HEK293T (cell line): ENCODE results near the gene MRPL41.

Source experiments
- ELF4 ChIP-seq: fragments of 450-650 bp; IDR thresholded peaks from 2 replicates; pipeline ENCODE4 v1.6.1; 2017; ENCODE audit warnings: antibody characterized with exemption
- HDGF ChIP-seq: fragments of 450-650 bp; IDR thresholded peaks from 2 replicates; pipeline ENCODE4 v1.6.1; 2017; ENCODE audit warnings: antibody characterized with exemption, borderline replicate concordance
- SP1 ChIP-seq: fragments of 450-650 bp; IDR thresholded peaks from 2 replicates; pipeline ENCODE4 v1.6.1; 2017
- TARDBP ChIP-seq: fragments of 450-650 bp; IDR thresholded peaks from 2 replicates; pipeline ENCODE4 v1.6.1; 2016
- TF ChIP-seq, protein P1 (sequence below): fragments of 450-650 bp; IDR thresholded peaks from 2 replicates; pipeline ENCODE4 v1.6.1; 2016

DNA sequence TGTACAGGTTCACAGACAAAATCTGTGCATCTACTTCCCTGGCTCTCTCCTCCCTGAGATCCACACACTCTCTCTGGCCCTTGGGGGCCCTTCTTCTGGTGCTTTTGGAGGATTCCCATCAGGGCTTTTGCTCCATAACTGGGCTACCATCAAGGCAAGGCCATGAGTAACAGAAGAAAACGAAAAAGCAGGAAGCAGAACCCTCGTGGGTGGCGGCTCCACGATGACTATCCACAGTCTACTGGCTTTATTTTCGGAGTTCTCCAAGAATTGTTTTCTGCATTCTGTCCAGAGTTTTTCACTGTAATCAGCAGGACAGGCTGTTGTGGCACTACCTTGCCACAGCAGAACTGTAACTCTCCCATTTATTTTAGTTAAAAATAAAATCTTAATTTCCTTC, 21.3 kb upstream of the MRPL41 start:
- TF ChIP-seq TARDBP (no peak), HDGF (no peak), SP1 (no peak), ELF4 (no peak)
- TF ChIP-seq, protein P1, sequence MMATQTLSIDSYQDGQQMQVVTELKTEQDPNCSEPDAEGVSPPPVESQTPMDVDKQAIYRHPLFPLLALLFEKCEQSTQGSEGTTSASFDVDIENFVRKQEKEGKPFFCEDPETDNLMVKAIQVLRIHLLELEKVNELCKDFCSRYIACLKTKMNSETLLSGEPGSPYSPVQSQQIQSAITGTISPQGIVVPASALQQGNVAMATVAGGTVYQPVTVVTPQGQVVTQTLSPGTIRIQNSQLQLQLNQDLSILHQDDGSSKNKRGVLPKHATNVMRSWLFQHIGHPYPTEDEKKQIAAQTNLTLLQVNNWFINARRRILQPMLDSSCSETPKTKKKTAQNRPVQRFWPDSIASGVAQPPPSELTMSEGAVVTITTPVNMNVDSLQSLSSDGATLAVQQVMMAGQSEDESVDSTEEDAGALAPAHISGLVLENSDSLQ: no peak
